GM19238 (cell line): ENCODE results near the gene ZFP14.
A peak's percentile ranks its signal among the peaks of the same experiment; 100 is the strongest.

Source experiments
- DNase-seq: peaks from one replicate; pipeline ENCODE4 v3.0.0; 2011; ENCODE audit warnings: low spot score; ENCODE audit not compliant: insufficient read length

Gene ZFP14

DNA sequence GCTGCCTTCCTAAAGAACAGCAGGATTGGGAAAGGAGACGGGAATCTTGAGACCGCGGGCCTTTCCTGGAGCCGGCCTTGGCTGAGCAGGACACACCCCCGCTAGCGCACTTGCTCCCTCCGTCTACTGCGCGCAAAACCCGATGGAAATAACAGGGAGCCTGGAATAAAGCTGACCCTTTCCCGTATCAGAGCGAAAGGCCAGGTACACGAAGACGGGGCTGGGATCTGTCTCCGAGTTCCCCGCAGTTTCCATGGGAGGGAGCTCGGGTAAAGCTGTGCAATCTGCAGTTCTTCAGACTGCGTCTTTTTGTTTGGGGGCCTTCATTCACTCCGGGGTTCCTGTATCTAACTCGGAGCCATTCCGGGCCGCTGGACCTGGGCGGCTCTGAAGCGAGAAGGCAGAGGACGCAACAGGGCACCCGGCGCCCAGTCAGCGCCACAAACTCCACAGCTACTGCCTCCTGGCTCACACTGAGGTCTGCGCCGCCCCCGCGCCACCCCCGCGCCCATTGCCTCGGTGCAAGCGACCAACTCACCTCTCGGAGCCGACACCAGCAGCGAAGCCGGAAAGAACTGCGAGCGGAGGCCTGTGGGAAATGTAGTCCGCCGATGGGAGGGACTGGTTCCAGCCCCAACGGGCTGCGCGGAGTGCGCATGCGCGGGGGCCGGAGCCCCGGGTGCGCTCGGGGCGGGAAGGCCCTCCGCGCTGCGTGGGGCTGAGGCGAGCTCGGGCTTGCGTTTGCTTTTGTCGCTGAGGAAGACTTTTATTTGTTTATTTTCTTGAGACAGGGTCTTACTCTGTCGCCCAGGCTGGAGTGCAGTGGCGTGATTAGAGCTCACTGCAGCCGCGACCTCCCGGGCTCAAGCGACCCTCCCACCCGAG, at the start of gene ZFP14:
Gene ZFP14, minus strand, starts transcription at position 577 of the 885 bp plus-strand sequence. CDS start 11,309 bp downstream, outside the sequence.
- peak; percentile 97 for DNase-seq

DNA sequence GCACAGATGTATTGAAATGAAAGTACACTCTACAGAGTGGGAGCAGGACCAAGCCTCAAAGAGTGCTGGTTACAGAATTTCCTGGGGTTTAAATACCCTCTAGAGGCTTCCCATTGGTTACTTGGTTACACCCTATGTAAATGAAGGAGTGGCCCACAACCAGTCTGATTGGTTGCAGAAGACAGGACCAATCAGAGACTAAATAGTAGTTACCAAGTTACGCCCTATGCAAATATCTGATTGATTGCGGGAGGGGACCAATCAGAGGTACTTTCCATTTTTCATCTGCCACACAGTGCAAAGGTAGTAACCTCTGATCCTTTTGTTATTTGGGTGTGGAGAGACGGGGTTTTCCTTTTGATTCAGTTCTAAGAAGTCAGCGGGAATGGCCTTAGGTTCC, 44.9 kb upstream of the ZFP14 start:
- no peak for DNase-seq

DNA sequence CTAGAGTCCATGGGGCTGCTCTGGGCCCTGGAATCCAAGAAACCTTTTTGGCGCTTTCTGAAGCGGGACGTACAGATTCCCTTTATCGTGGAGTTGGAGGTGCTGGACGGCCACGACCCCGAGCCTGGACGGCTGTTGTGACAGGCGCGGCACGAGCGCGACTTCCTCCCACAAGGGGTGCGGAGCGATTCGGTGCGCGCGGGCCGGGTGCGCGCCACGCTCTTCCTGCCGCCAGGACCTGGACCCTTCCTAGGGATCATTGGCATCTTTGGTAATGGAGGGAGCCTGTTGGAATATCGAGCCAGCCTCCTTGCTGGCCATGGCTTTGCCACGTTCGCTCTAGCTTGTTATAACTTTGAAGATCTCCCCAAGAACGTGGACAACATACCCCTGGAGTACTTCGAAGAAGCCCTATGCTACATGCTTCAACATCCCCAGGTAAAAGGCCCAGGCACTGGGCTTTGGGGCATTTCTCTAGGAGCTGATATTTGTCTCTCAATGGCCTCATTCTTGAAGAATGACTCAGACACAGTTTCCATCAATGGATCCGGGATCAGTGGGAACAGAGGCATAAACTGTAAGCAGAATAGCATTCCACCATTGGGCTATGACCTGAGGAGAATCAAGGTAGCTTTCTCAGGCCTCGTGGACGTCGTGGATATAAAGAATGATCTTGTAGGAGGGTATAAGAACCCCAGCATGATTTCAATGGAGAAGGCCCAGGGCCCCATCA, 42.9 kb upstream of the ZFP14 start:
- no peak for DNase-seq

DNA sequence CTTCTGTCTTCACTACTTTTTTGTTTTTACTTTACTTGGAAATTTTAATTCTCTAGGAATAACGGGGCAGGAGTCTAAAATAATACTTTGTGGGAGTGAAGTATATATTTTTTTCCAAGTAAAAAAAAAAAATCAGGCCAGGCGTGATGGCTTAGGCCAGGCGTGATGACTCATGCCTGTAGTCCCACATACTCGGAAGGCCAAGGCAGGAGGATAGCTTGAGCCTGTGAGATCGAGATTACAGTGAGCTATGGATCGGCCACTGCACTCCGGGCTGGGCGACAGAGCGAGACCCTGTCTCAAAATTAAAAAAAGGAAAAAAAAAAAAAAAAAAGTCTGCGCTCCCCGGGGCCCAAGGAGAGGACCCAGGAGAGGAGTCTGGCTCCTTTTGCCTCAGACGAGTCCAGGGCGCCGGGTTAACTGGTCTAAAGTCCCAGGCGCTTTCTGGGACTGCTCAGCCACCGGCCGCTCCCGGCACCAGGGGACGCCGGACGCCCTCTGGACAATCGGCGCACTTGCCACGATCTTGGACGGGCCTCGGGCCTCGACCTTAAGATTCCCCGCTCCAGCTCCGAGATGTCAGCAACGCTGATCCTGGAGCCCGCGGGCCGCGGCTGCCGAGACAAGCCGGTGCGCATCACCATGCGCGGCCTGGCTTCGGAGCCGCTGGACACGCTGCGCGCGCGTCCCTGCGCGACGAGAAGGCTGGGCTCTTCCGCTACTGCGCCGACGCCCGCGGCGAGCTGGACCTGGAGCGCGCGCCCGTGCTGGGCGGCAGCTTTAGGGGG, 42.2 kb upstream of the ZFP14 start:
- DNase-seq = no peak

DNA sequence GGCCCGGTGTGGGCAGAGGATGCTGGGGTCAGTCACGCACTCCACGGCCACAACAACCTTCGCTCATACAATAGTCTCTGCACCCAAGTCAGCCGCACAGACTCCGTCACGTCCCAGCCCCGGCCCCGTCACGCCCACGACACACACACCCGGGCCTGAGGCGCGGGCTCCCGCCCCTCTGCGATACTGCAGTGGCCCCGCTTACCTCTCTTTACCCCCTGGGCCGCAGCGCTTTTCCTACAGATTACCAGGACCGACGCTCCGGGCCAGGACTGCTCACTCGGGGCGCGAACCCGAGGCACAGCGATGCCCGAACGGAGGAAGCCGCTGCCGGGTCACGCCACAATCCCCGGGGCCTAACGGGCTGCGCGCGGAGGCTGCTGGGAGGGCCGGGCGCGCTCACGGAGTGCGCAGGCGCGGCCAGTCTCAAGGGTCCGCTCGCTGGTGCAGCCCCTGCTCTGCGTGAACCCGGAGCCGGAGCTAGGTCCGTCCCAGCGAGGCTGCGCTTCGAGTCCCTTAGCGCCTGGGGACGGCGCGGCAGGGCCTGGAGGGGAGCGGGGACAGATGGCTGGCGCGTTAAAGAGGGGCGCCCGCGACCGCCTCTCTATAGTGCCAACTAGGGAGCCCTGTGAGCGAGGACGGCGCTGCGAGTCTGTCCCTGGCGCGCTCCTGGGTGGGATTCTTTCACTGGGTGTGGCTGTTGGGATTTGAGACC, 39.4 kb upstream of the ZFP14 start, which contains the start of gene ZFP82:
Gene ZFP82, minus strand, starts transcription at position 358 of the 715 bp plus-strand sequence. CDS start 8,855 bp downstream, outside the sequence.
- peak; percentile 83 for DNase-seq

DNA sequence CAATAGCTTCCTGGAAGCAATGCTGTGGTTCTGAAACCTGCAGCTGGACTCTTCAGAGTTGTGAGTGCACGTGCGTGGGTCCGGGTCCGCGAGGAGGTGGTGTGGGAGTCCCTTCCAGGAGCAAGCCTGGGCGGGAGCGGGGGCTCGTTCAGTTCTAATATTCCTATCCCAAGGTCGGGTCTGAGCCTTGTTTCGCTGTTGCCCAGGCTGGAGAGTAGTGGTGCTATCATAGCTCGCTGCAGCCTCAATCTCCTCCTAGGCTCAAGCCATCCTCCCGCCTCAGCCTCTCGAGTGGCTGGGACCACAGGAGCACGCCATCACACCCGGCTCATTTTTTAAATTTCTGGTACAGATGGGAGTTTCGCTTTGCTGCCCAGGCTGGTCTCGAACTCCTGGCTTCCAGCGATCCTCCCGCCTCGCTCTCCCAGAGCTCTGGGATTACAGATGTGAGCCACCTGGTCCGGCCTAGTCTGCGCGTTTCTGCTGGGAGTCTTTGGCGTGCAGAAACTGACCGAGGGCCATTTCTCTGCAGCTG, 38.8 kb upstream of the ZFP14 start:
- no peak for DNase-seq

DNA sequence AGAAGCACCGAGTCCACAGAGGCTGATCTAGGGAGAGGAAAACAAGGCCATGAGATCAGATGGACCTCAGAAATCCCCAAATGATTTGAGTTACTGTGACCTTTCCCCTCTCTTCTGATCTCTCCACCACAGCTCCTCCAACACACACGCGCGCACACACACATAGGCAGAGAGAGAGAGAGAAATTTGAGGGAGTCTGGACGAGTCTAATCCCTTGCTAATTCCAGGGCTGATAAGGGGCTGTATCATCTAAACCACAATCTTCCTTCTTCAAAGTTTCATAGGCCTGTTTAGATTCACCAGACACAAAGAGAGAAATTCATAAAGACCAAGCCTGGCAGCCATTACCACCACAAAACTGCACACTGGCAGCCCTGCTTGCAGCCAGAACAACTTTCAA, 30.8 kb upstream of the ZFP14 start:
- DNase-seq = no peak

DNA sequence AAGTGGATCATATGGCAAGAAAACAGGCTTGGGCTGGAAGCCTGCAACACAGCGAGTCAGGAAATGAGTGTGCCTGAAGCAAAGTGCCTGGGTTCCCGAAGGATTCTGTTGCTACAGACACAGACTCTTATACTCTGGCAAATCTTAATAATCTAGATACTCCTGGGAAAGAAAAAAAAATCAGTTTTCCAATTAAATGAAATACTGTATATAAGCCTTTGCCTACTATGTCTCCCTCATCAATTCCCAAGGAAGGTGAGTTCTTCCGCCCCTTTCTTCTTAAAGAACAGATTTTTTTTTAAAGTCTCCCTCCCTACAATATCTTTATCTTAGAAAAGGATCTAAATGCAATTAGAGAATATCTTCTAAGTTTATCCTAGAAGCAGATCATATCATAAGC, 29.1 kb upstream of the ZFP14 start:
- no peak for DNase-seq

DNA sequence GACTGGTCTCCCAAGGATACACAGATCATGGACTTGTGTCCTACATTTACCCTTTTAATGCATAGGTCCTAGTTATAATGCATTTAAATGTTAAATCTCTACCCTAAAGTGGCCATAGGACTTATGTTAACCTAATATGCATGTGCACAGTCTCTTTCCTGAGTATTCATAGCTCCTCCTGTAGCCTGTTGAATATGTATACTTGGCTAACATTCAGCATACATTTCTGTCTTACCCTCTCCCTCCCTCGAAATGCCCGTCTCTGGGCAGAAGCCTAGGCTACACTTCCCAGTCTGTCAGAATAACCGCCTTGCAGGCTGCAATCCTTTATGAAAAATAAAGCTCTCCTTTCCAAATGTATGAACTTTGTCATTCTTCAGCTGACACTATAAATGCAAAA, 25.5 kb upstream of the ZFP14 start:
- DNase-seq = no peak

DNA sequence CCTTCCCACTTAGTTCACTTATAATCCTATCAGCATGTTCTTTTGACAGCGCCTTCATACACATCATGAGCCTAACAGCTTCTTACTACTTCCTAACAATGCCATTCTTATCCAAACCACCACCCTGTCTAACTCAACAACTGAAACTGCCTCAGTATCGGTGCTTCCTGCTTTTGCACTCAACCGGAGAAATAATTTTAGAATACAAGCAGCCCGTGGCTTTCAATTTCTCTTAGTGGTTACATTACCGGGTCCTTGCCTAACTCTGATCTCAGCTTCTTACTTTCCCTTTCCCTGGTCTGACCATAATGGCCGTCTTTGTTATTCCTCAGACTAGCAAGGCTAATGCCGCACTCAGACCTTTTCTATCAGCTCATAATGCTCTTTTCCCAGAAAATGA, 22.5 kb upstream of the ZFP14 start:
- DNase-seq = no peak

DNA sequence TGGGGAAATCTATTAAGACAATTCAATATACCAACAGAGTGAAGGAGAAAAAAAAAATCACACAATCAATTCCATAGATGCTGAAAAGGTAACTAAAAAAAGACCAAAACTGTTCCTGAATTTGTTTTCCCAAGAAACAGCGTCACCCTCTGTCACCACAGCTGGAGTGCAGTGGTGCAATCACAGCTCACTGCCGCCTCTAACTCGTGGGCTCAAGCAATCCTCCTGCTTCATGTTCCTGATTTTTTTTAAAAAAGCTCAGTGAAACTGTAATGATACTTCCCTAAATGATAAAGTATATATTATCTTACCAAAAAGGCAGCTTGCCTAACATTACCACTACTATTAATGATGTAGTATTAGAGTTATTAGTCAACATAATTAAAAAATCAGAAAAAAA, 19.6 kb upstream of the ZFP14 start:
- no peak for DNase-seq

DNA sequence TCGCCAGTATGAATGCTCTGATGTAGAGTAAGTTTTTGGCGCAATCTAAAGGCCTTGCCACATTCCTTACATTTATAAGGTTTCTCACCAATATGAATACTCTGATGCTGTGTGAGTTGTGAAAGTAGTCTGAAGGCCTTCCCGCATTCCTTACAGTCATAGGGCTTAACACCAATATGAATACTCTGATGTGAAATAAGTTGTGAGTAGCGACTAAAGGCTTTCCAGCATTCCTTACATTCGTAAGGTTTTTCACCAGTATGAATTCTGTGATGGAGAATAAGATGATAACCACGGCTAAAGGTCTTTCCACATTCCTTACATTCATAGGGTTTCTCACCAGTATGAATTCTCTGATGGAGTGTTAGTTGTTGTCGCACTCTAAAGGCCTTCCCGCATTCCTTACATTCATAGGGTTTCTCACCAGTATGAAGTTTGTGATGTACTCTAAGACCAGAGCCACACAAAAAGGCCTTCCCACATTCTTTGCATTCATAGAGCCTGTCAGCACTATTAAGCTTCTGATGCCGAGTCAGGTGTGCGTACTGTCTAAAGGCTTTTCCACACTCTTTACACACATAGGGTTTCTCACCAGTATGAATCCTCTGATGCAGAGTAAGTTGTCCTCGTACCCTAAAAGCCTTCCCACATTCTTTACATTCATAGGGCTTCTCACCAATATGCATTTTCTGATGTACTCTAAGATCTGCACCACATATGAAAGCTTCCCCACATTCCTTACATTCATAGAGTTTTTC, 14.1 kb upstream of the ZFP14 start:
- DNase-seq = no peak

DNA sequence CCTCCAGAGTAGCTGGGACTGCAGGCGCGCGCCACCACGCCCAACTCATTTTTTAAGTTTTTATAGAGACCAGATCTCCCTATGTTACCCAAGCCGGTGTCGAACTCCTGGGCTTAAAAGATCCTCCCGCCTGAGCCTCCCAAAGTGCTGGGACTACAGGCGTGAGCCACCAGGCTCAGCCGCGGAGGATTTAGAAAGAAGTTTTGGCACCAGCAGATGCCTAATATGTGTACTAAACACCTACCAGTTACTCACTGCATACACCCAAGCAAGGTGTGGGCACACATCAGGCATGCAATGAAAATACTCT, 464 bp upstream of the ZFP14 start:
- DNase-seq = no peak

DNA sequence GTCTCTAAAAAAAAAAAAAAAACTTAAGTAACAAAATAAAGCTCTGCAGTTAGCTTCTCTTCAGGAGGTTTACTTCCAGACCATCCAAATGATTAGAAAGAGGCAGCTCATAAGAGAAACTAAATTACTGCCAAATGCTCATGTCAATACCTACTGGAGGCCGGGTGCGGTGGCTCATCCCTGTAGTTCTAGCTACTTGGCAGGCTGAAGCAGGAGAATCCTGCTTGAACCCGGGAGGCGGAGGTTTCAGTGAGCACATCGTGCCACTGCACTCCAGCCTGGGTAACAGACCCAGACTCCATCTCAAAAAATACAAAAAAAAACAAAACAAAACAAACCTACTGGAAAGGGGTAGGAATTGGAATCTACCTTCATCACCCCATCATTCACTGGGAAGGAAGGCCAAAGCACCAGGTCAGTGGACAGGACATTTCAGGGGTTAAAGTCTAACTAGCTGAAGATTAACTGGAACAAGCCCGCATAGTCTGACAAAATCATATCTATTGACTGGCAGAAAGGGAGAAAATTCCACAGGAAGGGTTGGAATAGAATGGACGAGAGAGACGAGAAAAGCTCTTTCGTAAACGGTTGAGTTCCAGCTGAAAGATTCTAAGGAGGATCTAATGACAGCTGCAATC, 1.3 kb downstream of the ZFP14 start:
- DNase-seq = no peak

DNA sequence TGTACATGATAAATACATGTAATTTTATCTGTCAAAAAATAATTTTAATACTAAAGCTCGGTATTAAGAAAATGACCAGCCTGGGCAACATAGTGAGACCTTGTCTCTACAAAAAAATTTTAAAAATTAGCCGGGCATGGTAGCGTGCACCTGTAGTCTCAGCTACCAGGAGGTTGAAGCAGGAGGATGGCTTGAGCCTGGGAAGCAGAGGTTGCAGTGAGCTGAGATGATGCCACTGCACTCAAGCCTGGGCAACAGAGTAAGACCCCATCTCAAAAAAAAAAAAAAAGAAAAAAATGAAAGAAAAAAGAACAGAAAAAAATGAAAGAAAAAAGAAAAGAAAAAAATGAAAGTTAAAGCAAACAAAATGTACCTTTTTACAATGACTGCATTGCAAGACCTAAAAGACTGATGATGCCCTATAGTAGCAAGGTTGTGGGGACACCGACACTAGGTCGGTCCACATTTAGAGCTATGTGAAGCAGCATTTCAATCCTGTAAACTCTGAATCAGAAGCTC, 5.3 kb downstream of the ZFP14 start:
- DNase-seq = no peak

DNA sequence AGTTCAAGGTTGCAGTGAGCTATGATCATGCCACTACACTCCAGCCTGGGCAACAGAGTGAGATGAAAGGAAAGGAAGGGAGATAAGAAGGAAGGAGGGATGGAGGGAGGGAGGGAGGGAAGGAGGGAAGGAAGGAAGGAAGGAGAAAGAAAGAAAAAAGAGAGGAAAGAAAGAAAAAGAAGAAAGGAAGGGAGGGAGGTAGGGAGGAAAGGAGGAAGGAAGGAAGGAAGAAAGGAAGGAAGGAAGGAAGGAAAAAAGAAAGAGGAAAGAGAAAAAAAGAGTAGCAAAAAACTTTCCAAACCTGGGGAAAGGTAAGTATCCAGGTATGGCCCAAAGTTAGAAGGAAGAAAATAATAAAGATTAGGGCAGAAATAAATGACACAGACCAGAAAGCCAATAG, 7.1 kb downstream of the ZFP14 start:
- DNase-seq = no peak

DNA sequence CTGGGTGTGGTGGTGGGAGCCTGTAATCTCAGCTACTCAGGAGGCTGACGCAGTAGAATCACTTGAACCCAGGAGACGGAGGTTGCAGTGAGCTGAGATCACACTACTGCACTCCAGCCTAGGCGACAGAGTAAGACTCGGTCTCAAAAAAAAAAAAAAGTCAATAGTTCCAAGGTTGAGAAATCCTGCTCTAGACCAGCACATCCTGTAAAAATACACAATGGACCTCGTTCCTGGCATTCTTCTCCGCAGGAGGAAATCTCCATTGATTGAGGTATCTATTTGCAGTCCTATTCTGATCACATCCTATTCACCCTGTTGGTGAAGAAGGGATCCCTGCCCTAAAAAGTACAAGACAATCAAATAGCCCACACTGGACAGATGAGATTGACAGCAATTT, 15.2 kb downstream of the ZFP14 start:
- DNase-seq = no peak

DNA sequence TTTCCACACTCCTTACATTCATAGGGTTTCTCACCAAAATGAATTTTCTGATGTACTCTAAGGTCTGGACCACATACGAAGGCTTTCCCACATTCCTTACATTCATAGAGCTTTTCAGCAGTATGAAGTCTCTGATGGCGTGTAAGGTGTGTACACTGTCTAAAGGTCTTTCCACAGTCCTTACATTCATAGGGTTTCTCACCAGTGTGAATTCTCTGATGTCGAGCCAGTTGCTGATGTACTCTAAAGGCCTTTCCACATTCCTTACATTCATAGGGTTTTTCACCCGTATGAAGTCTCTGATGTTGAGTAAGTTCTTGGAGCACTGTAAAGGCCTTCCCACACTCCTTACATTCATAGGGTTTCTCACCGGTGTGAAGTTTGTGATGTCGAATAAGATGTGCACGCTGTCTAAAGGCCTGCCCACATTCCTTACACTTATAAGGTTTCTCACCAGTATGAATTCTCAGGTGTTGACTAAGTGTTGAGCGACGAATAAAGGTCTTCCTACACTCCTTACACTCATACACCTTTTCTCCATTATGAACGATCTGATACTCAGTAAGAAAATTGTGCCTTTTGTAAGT, 38.1 kb downstream of the ZFP14 start:
- DNase-seq = no peak
